Colonic mucosa (tissue), 4 donors: ENCODE results near the gene MB21D2. TPM values are rescaled to one million over a fixed set of nuclear protein-coding genes. Genes with fewer than 3 reads are reported as not detected.
A peak's percentile ranks its signal among the peaks of the same experiment; 100 is the strongest.
"Not testable (repeated sequence)": the region's sequence is repeated elsewhere in the genome, so short reads cannot be mapped to it uniquely, and the experiment has no call there.

Experiments used
- DNase-seq: peaks from one replicate; pipeline ENCODE4 v3.0.0-alpha.2; 2020
- H3K27ac ChIP-seq: fragments of 200-600 bp; one replicate; pipeline ENCODE4 v1.8.0; 2021
- H3K27me3 ChIP-seq: fragments of 200-600 bp; one replicate; pipeline ENCODE4 v1.8.0; 2021
- H3K36me3 ChIP-seq: fragments of 200-600 bp; one replicate; pipeline ENCODE4 v1.8.0; 2021
- H3K4me1 ChIP-seq: fragments of 200-600 bp; one replicate; pipeline ENCODE4 v1.8.0; 2021; ENCODE audit warnings: mild to moderate bottlenecking
- H3K4me3 ChIP-seq: fragments of 200-600 bp; one replicate; pipeline ENCODE4 v1.8.0; 2021
- H3K9ac ChIP-seq, 2 donors: one replicate each; pipeline ENCODE4 v1.7.0; 2013; ENCODE audit warnings: control low read depth in 2 of 2, low read depth in 2 of 2, low read length in 2 of 2
- H3K9me3 ChIP-seq: fragments of 200-600 bp; one replicate; pipeline ENCODE4 v1.8.0; 2021
- CTCF ChIP-seq: fragments of 200-600 bp; IDR thresholded peaks from one replicate; pipeline ENCODE4 v1.8.0; 2022; ENCODE audit warnings: antibody characterized with exemption, mild to moderate bottlenecking
- intact Hi-C: fragments of 100-400 bp; cut with DNase I; formaldehyde crosslinking; loops from one replicate; pipeline ENCODE4 v1.14.1; 2022
- total RNA-seq, 2 donors: library from RNA; stranded (reverse); fragmentation: NEBNext Ultra II Directional in 1 of 2; extraction: Animal tissue kit (Norgen Biotek cat#: 25700) in 1 of 2; gene quantifications; one replicate each; pipeline ENCODE4 v1.2.1, GENCODE V29; 2021
- donor health status: healthy.
- donor health status: DM: no; HTN: no; CAD: no.
- donor health status: DM: no; HTN: no; CAD: no.

MB21D2 gene
- 1 to 10 TPM; 2.8 to 4.4 TPM for total RNA-seq

- H3K36me3 ChIP-seq = no peaks in the 10 kb centered on the region
- no peaks in the 10 kb centered on the region for H3K9me3 ChIP-seq
- intact Hi-C loops = no loop called here
- no peaks in the 10 kb centered on the region for H3K27me3 ChIP-seq
- H3K4me1 ChIP-seq = no peaks in the 10 kb centered on the region
- peak within 1 kb of the TSS; percentile 87 for H3K27ac ChIP-seq
- peak within 1 kb of the TSS; percentile 61 for H3K4me3 ChIP-seq
- peak; percentile 76 for DNase-seq
- no peak for TF ChIP-seq CTCF
- H3K9ac ChIP-seq = peak within 1 kb of the TSS; percentile 70 to 80
These were observed at the start of gene MB21D2 for GRCh38 chr3:192917404-192918274. Gene MB21D2, minus strand, starts transcription at chr3:192917856. Its CDS starts 16 bp downstream, at chr3:192917840.

- H3K36me3 ChIP-seq, H3K27me3 ChIP-seq, H3K9me3 ChIP-seq, H3K4me1 ChIP-seq, intact Hi-C loops, H3K4me3 ChIP-seq, DNase-seq, H3K9ac ChIP-seq, H3K27ac ChIP-seq: not testable (repeated sequence)
These were observed 47.5 kb upstream of the MB21D2 start for GRCh38 chr3:192964959-192965719.

GRCh38 chr3:192959773-192960172 lies 42.1 kb upstream of the MB21D2 start:
- Histone ChIP-seq H3K27ac (no peak overlapping the region), H3K9ac (no peak overlapping the region), H3K9me3 (no peaks in the 10 kb centered on the region), H3K27me3 (no peaks in the 10 kb centered on the region), H3K36me3 (no peaks in the 10 kb centered on the region), H3K4me1 (no peaks in the 10 kb centered on the region), H3K4me3 (no peak overlapping the region)
- TF ChIP-seq CTCF = no peak
- no peak for DNase-seq
- intact Hi-C loops = no loop called here

DNA sequence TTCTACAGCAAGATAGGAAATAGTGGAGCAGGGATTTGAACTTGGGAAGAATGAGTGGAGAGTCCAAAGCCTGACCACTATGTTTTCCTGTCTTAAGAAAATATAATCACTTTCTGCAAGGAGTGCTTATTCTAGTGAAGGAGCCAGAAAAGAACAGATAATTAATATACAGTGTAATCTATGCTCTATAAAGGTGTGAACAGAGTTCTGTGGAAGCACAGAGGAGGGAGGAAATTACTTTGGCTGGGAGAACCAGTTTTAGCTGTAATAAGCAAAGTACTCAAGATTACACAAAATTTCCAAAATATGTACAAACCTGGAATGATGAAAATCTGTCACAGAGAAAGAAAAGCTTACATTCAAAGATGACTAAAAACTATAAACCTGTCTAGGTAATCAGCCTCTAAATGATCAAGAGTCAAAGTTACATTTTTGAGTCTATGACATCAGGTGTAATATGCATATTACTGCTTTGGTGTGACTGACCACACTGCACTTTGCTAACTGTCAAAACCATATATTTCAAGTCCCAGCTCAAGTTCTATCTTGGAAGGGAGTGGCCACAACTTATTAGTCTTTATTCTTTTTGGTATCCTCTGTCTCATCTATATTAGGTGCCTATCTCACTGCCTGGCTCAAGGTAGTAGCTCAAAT lies 40.7 kb upstream of the MB21D2 start:
- no peak for TF ChIP-seq CTCF
- H3K27me3 ChIP-seq = no peaks in the 10 kb centered on the region
- intact Hi-C loops = no loop called here
- no peak overlapping the region for H3K4me3 ChIP-seq
- H3K4me1 ChIP-seq = no peaks in the 10 kb centered on the region
- no peak overlapping the region for H3K9ac ChIP-seq
- DNase-seq = no peak
- H3K9me3 ChIP-seq = no peaks in the 10 kb centered on the region
- H3K36me3 ChIP-seq = no peaks in the 10 kb centered on the region
- H3K27ac ChIP-seq = no peak overlapping the region

DNA sequence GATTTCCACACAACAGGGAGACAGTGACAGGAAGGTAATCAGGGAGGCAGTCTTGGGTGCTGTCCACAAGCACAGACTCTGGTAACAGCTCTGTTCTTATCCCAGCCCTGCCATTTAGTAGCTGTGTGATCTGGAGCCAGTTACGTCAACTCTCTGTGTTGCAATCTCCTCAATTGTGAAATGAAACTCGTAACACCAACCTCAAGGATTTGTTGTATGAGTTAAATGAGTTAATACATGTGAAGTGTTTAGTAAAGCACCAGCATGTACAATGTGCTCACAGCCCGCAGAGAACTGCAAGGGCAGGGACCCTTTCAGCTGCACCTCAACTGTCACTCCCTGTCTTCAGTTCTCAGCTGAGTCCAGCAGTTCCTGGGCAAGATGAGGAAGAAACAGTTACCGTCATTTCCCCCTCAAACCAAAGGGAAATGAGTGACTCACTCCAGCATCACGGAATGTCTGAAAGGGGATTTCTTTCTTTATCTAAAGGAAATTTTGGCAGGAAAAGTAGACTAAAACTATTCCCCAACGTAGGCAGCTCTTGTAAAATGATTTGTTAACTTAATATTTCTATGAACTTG lies 39.9 kb upstream of the MB21D2 start:
- intact Hi-C loops = no loop called here
- Histone ChIP-seq H3K9ac (no peak overlapping the region), H3K27ac (no peak overlapping the region), H3K9me3 (no peaks in the 10 kb centered on the region), H3K4me1 (no peaks in the 10 kb centered on the region), H3K27me3 (no peaks in the 10 kb centered on the region), H3K36me3 (no peaks in the 10 kb centered on the region), H3K4me3 (no peak overlapping the region)
- peak; percentile 17 for DNase-seq
- no peak for TF ChIP-seq CTCF
